ENCODE data around the gene PDE3B. TPM values are rescaled to one million over a fixed set of nuclear protein-coding genes. Genes with fewer than 3 reads are reported as not detected.
"Not testable (repeated sequence)": the region's sequence is repeated elsewhere in the genome, so short reads cannot be mapped to it uniquely, and the experiment has no call there.

The PDE3B gene
- total RNA-seq, 6 donors from 2014 or later, result 19.3 to 62.7 (median 25.2) TPM

- Histone ChIP-seq H3K9me3 (no peaks in the 10 kb centered on the region), H3K4me1 (peaks cover 4 to 17% (median 8%) of the 10 kb centered on the region in 4 donors), H3K27ac (no peak overlapping the region), H3K4me3 (no peak overlapping the region), H3K36me3 (no peaks in the 10 kb centered on the region), H3K27me3 (no peaks in the 10 kb centered on the region)
- DNase-seq (no peak), ATAC-seq (ENCODE audit: low FRiP score in 2 of 2) (no peak)
- TF ChIP-seq, protein P1, sequence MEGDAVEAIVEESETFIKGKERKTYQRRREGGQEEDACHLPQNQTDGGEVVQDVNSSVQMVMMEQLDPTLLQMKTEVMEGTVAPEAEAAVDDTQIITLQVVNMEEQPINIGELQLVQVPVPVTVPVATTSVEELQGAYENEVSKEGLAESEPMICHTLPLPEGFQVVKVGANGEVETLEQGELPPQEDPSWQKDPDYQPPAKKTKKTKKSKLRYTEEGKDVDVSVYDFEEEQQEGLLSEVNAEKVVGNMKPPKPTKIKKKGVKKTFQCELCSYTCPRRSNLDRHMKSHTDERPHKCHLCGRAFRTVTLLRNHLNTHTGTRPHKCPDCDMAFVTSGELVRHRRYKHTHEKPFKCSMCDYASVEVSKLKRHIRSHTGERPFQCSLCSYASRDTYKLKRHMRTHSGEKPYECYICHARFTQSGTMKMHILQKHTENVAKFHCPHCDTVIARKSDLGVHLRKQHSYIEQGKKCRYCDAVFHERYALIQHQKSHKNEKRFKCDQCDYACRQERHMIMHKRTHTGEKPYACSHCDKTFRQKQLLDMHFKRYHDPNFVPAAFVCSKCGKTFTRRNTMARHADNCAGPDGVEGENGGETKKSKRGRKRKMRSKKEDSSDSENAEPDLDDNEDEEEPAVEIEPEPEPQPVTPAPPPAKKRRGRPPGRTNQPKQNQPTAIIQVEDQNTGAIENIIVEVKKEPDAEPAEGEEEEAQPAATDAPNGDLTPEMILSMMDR (IDR thresholded peaks at IDR 0.05), result no peak
- TF ChIP-seq POLR2AphosphoS5 (IDR thresholded peaks at IDR 0.05), result no peak
- no peak for TF ChIP-seq EP300 (IDR thresholded peaks at IDR 0.05)
- TF ChIP-seq POLR2A (IDR thresholded peaks at IDR 0.05), result no peak
- WGBS, 2 donors, result 52 to 68% methylated on average over 1 of the region's 1 CpG
These were observed 107.3 kb downstream of the PDE3B start for GRCh38 chr11:14750911-14751310.

GRCh38 chr11:14751975-14752407, 108.4 kb downstream of the PDE3B start:
- Histone ChIP-seq H3K9me3 (no peaks in the 10 kb centered on the region), H3K27ac (peak overlapping the region in 2 of 4 donors; percentile 18 to 54), H3K36me3 (no peaks in the 10 kb centered on the region), H3K27me3 (no peaks in the 10 kb centered on the region), H3K4me3 (no peak overlapping the region), H3K4me1 (peaks cover 4 to 17% (median 8%) of the 10 kb centered on the region in 4 donors)
- ATAC-seq (ENCODE audit: low FRiP score in 2 of 2), result no peak
- no peak for DNase-seq
- TF ChIP-seq, protein P1 (IDR thresholded peaks at IDR 0.05), result no peak
- TF ChIP-seq POLR2AphosphoS5 (IDR thresholded peaks at IDR 0.05) (no peak), POLR2A (IDR thresholded peaks at IDR 0.05) (no peak), EP300 (IDR thresholded peaks at IDR 0.05) (no peak)

- WGBS, 2 donors, result 88 to 94% methylated on average over 3 of the region's 3 CpGs
- Histone ChIP-seq H3K27ac (no peak overlapping the region), H3K4me1 (peaks cover 4 to 17% (median 5%) of the 10 kb centered on the region in 4 donors), H3K9me3 (no peaks in the 10 kb centered on the region), H3K4me3 (no peak overlapping the region), H3K27me3 (no peaks in the 10 kb centered on the region), H3K36me3 (no peaks in the 10 kb centered on the region)
- DNase-seq, result no peak
- no peak for TF ChIP-seq EP300 (IDR thresholded peaks at IDR 0.05)
- TF ChIP-seq, protein P1 (IDR thresholded peaks at IDR 0.05), result no peak
- TF ChIP-seq POLR2AphosphoS5 (IDR thresholded peaks at IDR 0.05), result no peak
- TF ChIP-seq POLR2A (IDR thresholded peaks at IDR 0.05), result no peak
- no peak for ATAC-seq (ENCODE audit: low FRiP score in 2 of 2)
These were observed 111.5 kb downstream of the PDE3B start for GRCh38 chr11:14755140-14755539.

GRCh38 chr11:14756349-14756748, 112.7 kb downstream of the PDE3B start:
- Histone ChIP-seq H3K4me3 (no peak overlapping the region), H3K27ac (no peak overlapping the region), H3K9me3 (no peaks in the 10 kb centered on the region), H3K4me1 (peaks cover 4 to 14% (median 4%) of the 10 kb centered on the region in 4 donors), H3K27me3 (no peaks in the 10 kb centered on the region), H3K36me3 (no peaks in the 10 kb centered on the region)
- WGBS, 2 donors, result 92% methylated on average over 4 of the region's 4 CpGs
- no peak for DNase-seq
- no peak for ATAC-seq (ENCODE audit: low FRiP score in 2 of 2)
- TF ChIP-seq, protein P1 (IDR thresholded peaks at IDR 0.05), result no peak
- TF ChIP-seq POLR2AphosphoS5 (IDR thresholded peaks at IDR 0.05), result no peak
- TF ChIP-seq POLR2A (IDR thresholded peaks at IDR 0.05), result no peak

DNA sequence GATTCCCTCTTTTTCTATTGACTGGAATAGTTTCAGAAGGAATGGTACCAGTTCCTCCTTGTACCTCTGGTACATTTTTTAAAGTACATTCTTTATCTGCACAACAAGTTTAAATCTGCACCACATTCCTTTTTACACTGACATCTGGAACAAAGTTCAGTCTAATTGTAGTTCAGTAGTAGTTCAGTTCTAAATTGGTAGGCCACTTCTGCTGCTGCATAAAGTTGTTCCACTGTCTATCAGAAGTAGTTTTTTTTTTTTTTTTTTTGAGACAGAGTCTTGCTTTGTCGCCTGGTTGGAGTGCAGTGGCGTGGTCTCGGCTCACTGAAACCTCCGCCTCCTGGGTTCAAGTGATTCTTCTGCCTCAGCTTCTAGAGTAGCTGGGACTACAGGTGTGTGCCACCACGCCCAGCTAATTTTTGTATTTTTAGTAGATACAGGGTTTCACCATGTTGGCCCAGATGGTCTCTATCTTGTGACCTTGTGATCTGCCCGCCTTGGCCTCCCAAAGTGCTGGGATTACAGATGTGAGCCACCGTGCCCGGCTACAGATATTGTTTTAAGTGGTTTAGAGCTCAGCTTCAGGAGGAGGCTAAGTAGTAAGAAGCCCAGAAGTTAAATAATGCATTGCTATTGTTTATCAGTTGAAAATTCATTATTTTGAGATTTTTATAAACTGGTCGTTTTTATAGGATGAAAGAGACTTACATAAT, 115.9 kb downstream of the PDE3B start:
- H3K27ac ChIP-seq; ATAC-seq (ENCODE audit: low FRiP score in 2 of 2); H3K27me3 ChIP-seq; H3K36me3 ChIP-seq; H3K4me1 ChIP-seq; H3K4me3 ChIP-seq; DNase-seq; H3K9me3 ChIP-seq: not testable (repeated sequence)
- 94 to 97% methylated on average over 9 of the region's 9 CpGs for WGBS, 2 donors

Data from upper lobe of left lung (tissue), 6 donors.